H1 (cell line): Measurements from ENCODE around the gene ST8SIA4. TPM values are rescaled to one million over a fixed set of nuclear protein-coding genes. Genes with fewer than 3 reads are reported as not detected.

Experiments
- CTCF ChIA-PET: fragments of 300-600 bp; sonication (Branson Sonifier 250); formaldehyde crosslinking; loops from one replicate; lab custom pipeline; 2021; ENCODE audit not compliant: partially characterized antibody; lab: Charles Lee
- POLR2A ChIA-PET: fragments of 300-600 bp; sonication (Branson Sonifier 250); formaldehyde crosslinking; loops from one replicate; lab custom pipeline; 2021; ENCODE audit warnings: inconsistent platforms; ENCODE audit not compliant: partially characterized antibody; lab: Charles Lee
- DNase-seq, 2 experiments: peaks; one replicate each; pipeline versions ENCODE4 v3.0.0 to v3.0.0-alpha.2; 2010 to 2022; ENCODE audit warnings: low spot score in 2 of 2, low read depth in 1 of 2, mixed read lengths in 1 of 2
- FAIRE-seq: peaks from 2 replicates; lab custom pipeline; 2011; peaks lifted over from hg19 to GRCh38; lab: Jason Lieb, UNC
- H2AFZ ChIP-seq: 2 replicates; pipeline ENCODE4 v1.8.1; 2012; ENCODE audit warnings: low read length, inconsistent platforms
- H2AK5ac ChIP-seq: 2 replicates; pipeline ENCODE4 v1.6.1; 2013; ENCODE audit warnings: low read depth, low read length
- H2BK120ac ChIP-seq: replicated peaks from 2 replicates; pipeline ENCODE3; 2013; ENCODE audit warnings: low read depth, low read length, inconsistent platforms
- H2BK12ac ChIP-seq: 2 replicates; pipeline ENCODE4 v1.6.1; 2013; ENCODE audit warnings: low read depth, low read length
- H2BK15ac ChIP-seq: 2 replicates; pipeline ENCODE4 v1.6.1; 2013; ENCODE audit warnings: low read length
- H2BK20ac ChIP-seq: 2 replicates; pipeline ENCODE4 v1.6.1; 2013; ENCODE audit warnings: low read length
- H2BK5ac ChIP-seq: 2 replicates; pipeline ENCODE4 v1.6.1; 2013; ENCODE audit warnings: low read depth, low read length
- H3K14ac ChIP-seq: 2 replicates; pipeline ENCODE4 v1.6.1; 2013; ENCODE audit warnings: inconsistent platforms; ENCODE audit not compliant: insufficient read length
- H3K18ac ChIP-seq: 2 replicates; pipeline ENCODE4 v1.6.1; 2013; ENCODE audit warnings: low read length; ENCODE audit errors: extremely low read depth
- H3K23ac ChIP-seq: 2 replicates; pipeline ENCODE4 v1.6.1; 2013; ENCODE audit warnings: inconsistent platforms; ENCODE audit not compliant: insufficient read length
- H3K23me2 ChIP-seq: 2 replicates; pipeline ENCODE4 v1.6.1; 2013; ENCODE audit warnings: low read depth, low read length
- H3K27ac ChIP-seq: 2 replicates; pipeline ENCODE4 v1.6.1; 2011; ENCODE audit warnings: low read depth, low read length, inconsistent platforms
- H3K27me3 ChIP-seq, 4 experiments: replicated peaks in 1 of 4; 1 replicate in 1 of 4; 2 replicates in 3 of 4; pipeline versions ENCODE4 v1.6.1 to v1.8.1; 2011 to 2013; ENCODE audit warnings: low read length in 3 of 4, mild to moderate bottlenecking in 3 of 4, inconsistent platforms in 2 of 4, mixed read lengths in 2 of 4, moderate library complexity in 1 of 4; ENCODE audit not compliant: control insufficient read depth in 3 of 4, insufficient read depth in 3 of 4; ENCODE audit errors: extremely low read depth in 1 of 4
- H3K36me3 ChIP-seq, 4 experiments: 2 replicates each; pipeline versions ENCODE4 v1.6.1 to v1.8.1; 2011 to 2013; ENCODE audit warnings: mild to moderate bottlenecking in 4 of 4, low read length in 3 of 4, moderate library complexity in 2 of 4, control low read depth in 1 of 4, inconsistent platforms in 1 of 4; ENCODE audit not compliant: insufficient read depth in 4 of 4, control insufficient read depth in 2 of 4
- H3K4ac ChIP-seq: replicated peaks from 2 replicates; pipeline ENCODE3; 2013; ENCODE audit warnings: low read length, low read depth, mixed read lengths, inconsistent platforms; ENCODE audit not compliant: insufficient read length
- H3K4me1 ChIP-seq, 4 experiments: replicated peaks in 1 of 4; 1 replicate in 1 of 4; 2 replicates in 3 of 4; pipeline versions ENCODE4 v1.6.1 to v1.8.1; 2011 to 2013; ENCODE audit warnings: low read length in 3 of 4, inconsistent platforms in 2 of 4, mixed read lengths in 1 of 4; ENCODE audit not compliant: insufficient read depth in 4 of 4, control insufficient read depth in 3 of 4
- H3K4me2 ChIP-seq, 2 experiments: 2 replicates each; pipeline versions ENCODE4 v1.6.1 to v1.8.1; 2011 to 2013; ENCODE audit warnings: low read depth in 2 of 2, low read length in 2 of 2, control low read depth in 1 of 2, inconsistent platforms in 1 of 2, mild to moderate bottlenecking in 1 of 2; ENCODE audit not compliant: insufficient read depth in 1 of 2
- H3K4me3 ChIP-seq, 4 experiments: fragments of 200-600, 300-600 bp in 1 of 4; sonication (generic), shearing (Covaris generic), sonication (Bioruptor Twin) in 1 of 4; 2 replicates each; pipeline versions ENCODE4 v1.5.1 to v1.8.1; 2011 to 2016; ENCODE audit warnings: low read length in 4 of 4, low read depth in 3 of 4, control low read depth in 2 of 4, inconsistent platforms in 2 of 4, mild to moderate bottlenecking in 2 of 4, mixed read lengths in 1 of 4, moderate library complexity in 1 of 4; ENCODE audit not compliant: insufficient read depth in 2 of 4; ENCODE audit errors: extremely low read depth in 1 of 4
- H3K56ac ChIP-seq: replicated peaks from 2 replicates; pipeline ENCODE3; 2013; ENCODE audit warnings: low read depth, mild to moderate bottlenecking, mixed read lengths, low read length, inconsistent platforms; ENCODE audit not compliant: insufficient read length
- H3K79me1 ChIP-seq: 2 replicates; pipeline ENCODE4 v1.6.1; 2013; ENCODE audit warnings: low read depth, low read length, control low read depth
- H3K79me2 ChIP-seq, 2 experiments: 2 replicates each; pipeline versions ENCODE4 v1.6.1 to v1.8.1; 2012 to 2013; ENCODE audit warnings: low read length in 2 of 2, mild to moderate bottlenecking in 2 of 2, inconsistent platforms in 1 of 2; ENCODE audit not compliant: insufficient read depth in 2 of 2, control insufficient read depth in 1 of 2
- H3K9ac ChIP-seq, 4 experiments: replicated peaks in 1 of 4; 1 replicate in 1 of 4; 2 replicates in 3 of 4; pipeline versions ENCODE4 v1.6.1 to v1.8.1; 2011 to 2013; ENCODE audit warnings: low read depth in 3 of 4, low read length in 3 of 4, control low read depth in 2 of 4, mild to moderate bottlenecking in 2 of 4, moderate library complexity in 2 of 4, inconsistent platforms in 1 of 4; ENCODE audit errors: extremely low read depth in 1 of 4
- H3K9me3 ChIP-seq, 2 experiments: 2 replicates each; pipeline versions ENCODE4 v1.6.1 to v1.8.1; 2012 to 2013; ENCODE audit warnings: mild to moderate bottlenecking in 2 of 2, moderate library complexity in 2 of 2, control low read depth in 1 of 2, inconsistent platforms in 1 of 2, low read depth in 1 of 2, low read length in 1 of 2, mixed read lengths in 1 of 2; ENCODE audit not compliant: insufficient read depth in 2 of 2
- H4K20me1 ChIP-seq, 2 experiments: replicated peaks in 1 of 2; 2 replicates each; pipeline versions ENCODE3 to v1.8.1; 2011 to 2013; ENCODE audit warnings: inconsistent platforms in 2 of 2, low read length in 2 of 2, mild to moderate bottlenecking in 1 of 2; ENCODE audit not compliant: insufficient read depth in 2 of 2, control insufficient read depth in 1 of 2
- H4K5ac ChIP-seq: 2 replicates; pipeline ENCODE4 v1.6.1; 2013; ENCODE audit warnings: low read length, low read depth, mixed read lengths, inconsistent platforms; ENCODE audit not compliant: insufficient read length
- H4K8ac ChIP-seq: 2 replicates; pipeline ENCODE4 v1.8.0; 2013; ENCODE audit warnings: mild to moderate bottlenecking, moderate library complexity, low read length, inconsistent platforms; ENCODE audit not compliant: insufficient read depth; ENCODE audit errors: extremely low read depth
- H4K91ac ChIP-seq: replicated peaks from 2 replicates; pipeline ENCODE3; 2013; ENCODE audit warnings: low read length, mixed read lengths, inconsistent platforms; ENCODE audit not compliant: insufficient read length
- ATF2 ChIP-seq: IDR thresholded peaks from 2 replicates; pipeline ENCODE4 v1.6.1; 2012; ENCODE audit warnings: low read length, inconsistent platforms
- BRCA1 ChIP-seq: IDR thresholded peaks from 2 replicates; pipeline ENCODE4 v1.6.1; 2012; ENCODE audit warnings: low read depth, low read length, improper control_type of control experiment
- CEBPB ChIP-seq: IDR thresholded peaks from 2 replicates; pipeline ENCODE4 v1.6.1; 2012; ENCODE audit warnings: low read depth, low read length
- EP300 ChIP-seq, 2 experiments: IDR thresholded peaks; 1 replicate in 1 of 2; 2 replicates in 1 of 2; pipeline ENCODE4 v1.6.1; 2011 to 2012; ENCODE audit warnings: low read depth in 2 of 2, low read length in 2 of 2, mild to moderate bottlenecking in 2 of 2, borderline replicate concordance in 1 of 2, inconsistent platforms in 1 of 2, moderate library complexity in 1 of 2
- GABPA ChIP-seq: IDR thresholded peaks from 2 replicates; pipeline ENCODE4 v1.6.1; 2011; ENCODE audit warnings: mild to moderate bottlenecking, low read length, moderate library complexity, borderline replicate concordance; ENCODE audit not compliant: insufficient read depth
- JUN ChIP-seq: IDR thresholded peaks from 2 replicates; pipeline ENCODE4 v1.6.1; 2011; ENCODE audit warnings: low read depth, mild to moderate bottlenecking, improper control_type of control experiment, low read length
- MAFK ChIP-seq: IDR thresholded peaks from 2 replicates; pipeline ENCODE4 v1.6.1; 2012; ENCODE audit warnings: low read depth, mild to moderate bottlenecking, improper control_type of control experiment, low read length
- RBBP5 ChIP-seq: IDR thresholded peaks from 2 replicates; pipeline ENCODE4 v1.7.1; 2012; ENCODE audit warnings: low read depth, mild to moderate bottlenecking, inconsistent platforms, low read length, moderate library complexity, borderline replicate concordance
- SIN3A ChIP-seq, 2 experiments: IDR thresholded peaks in 1 of 2; conservative IDR thresholded peaks in 1 of 2; 2 replicates each; pipeline ENCODE4 v1.6.1; 2011 to 2012; ENCODE audit warnings: low read length in 2 of 2, improper control_type of control experiment in 1 of 2, low read depth in 1 of 2, mild to moderate bottlenecking in 1 of 2
- SP2 ChIP-seq: IDR thresholded peaks from 2 replicates; pipeline ENCODE4 v1.6.1; 2012; ENCODE audit warnings: mild to moderate bottlenecking, low read length, inconsistent platforms
- SRF ChIP-seq: IDR thresholded peaks from 2 replicates; pipeline ENCODE4 v1.6.1; 2011; ENCODE audit warnings: mild to moderate bottlenecking, low read depth, low read length, moderate library complexity
- TBP ChIP-seq: IDR thresholded peaks from 2 replicates; pipeline ENCODE4 v1.6.1; 2011; ENCODE audit warnings: low read depth, low read length, improper control_type of control experiment
- TCF12 ChIP-seq: IDR thresholded peaks from 2 replicates; pipeline ENCODE4 v1.6.1; 2011; ENCODE audit warnings: low read depth, mild to moderate bottlenecking, low read length
- WGBS, 2 experiments: shearing (Covaris generic) in 1 of 2; methylation state at CpG; one replicate each; pipeline versions ENCODE4 v1.1.6 to v1.1.7; 2013 to 2015; ENCODE audit warnings: low lambda C conversion rate in 2 of 2, mixed read lengths in 2 of 2, inconsistent platforms in 1 of 2, low coverage in 1 of 2, missing lambda C conversion rate in 1 of 2; ENCODE audit not compliant: insufficient replicate concordance in 2 of 2, insufficient coverage in 1 of 2, insufficient read length in 1 of 2; ENCODE audit errors: extremely low coverage in 1 of 2, missing lambda C conversion rate in 1 of 2; 5-methylcytosine and 5-hydroxymethylcytosine counted together
- polyA plus RNA-seq, 7 experiments: library from polyadenylated mRNA; depleted of rRNA in 3 of 7; stranded (reverse) in 5 of 7; unstranded in 2 of 7; fragments of >200 nt in 5 of 7; fragments of 200-250 nt in 2 of 7; gene quantifications; 1 replicate in 5 of 7; 2 replicates in 1 of 7; 4 replicates in 1 of 7; pipeline versions ENCODE4 v1.2.1 to v1.2.3, GENCODE V29; 2011 to 2013; ENCODE audit warnings: missing spikeins in 2 of 7, mixed read lengths in 2 of 7
- total RNA-seq: library from RNA; stranded (reverse); fragmentation: NEBNext Ultra II Directional; extraction: Animal tissue kit (Norgen Biotek cat#: 25700); gene quantifications from 2 replicates; pipeline ENCODE4 v1.2.1, GENCODE V29; 2021

Gene ST8SIA4
- total and polyA plus RNA-seq, 2 of the 8 experiments (the other 6 are each of a cell fraction or from before 2014, with no cell fraction given), result 0.08 to 0.50 TPM

GRCh38 chr5:100772006-100772405 lies 131.1 kb downstream of the ST8SIA4 start:
- H3K14ac ChIP-seq, result no peak overlapping the region
- no peak overlapping the region for H4K5ac ChIP-seq
- FAIRE-seq (no peak), DNase-seq (no peak)
- no peak overlapping the region for H4K8ac ChIP-seq
- CTCF ChIA-PET, result interaction anchor here (0.6 to 1.7 kb wide), 5 partner anchors 11 to 892 kb away, joined by 3 to 6 read pairs (median 5); no protein-coding TSS in a partner anchor
- no peak overlapping the region for H3K27ac ChIP-seq
- H3K27me3 ChIP-seq, result no peaks in the 10 kb centered on the region
- POLR2A ChIA-PET, result no interaction called here
- H3K4me2 ChIP-seq, result no peak overlapping the region
- no peak overlapping the region for H2AK5ac ChIP-seq
- H3K79me2 ChIP-seq, result no peaks in the 10 kb centered on the region
- H3K4me3 ChIP-seq, result no peak overlapping the region
- H3K4ac ChIP-seq, result no peak overlapping the region
- peak overlapping the region; percentile 22; the same call in 1 of the 2 replicates for H2AFZ ChIP-seq
- H2BK15ac ChIP-seq, result no peak overlapping the region
- no peak overlapping the region for H3K56ac ChIP-seq
- no peaks in the 10 kb centered on the region for H3K79me1 ChIP-seq
- H2BK120ac ChIP-seq, result no peak overlapping the region
- no peak overlapping the region for H3K9ac ChIP-seq
- no peak overlapping the region for H3K23ac ChIP-seq
- H4K20me1 ChIP-seq, result no peaks in the 10 kb centered on the region
- H4K91ac ChIP-seq, result no peak overlapping the region
- no peaks in the 10 kb centered on the region for H3K9me3 ChIP-seq
- no peak overlapping the region for H2BK12ac ChIP-seq
- H3K23me2 ChIP-seq, result no peaks in the 10 kb centered on the region
- no peak overlapping the region for H2BK20ac ChIP-seq
- 95% methylated on average over 3 of the region's 3 CpGs; no CpG with 5 or more reads in 1 of the 2 experiments for WGBS, 2 experiments
- H2BK5ac ChIP-seq, result no peak overlapping the region
- no peak overlapping the region for H3K18ac ChIP-seq
- H3K4me1 ChIP-seq, result peaks cover 0 to 4% (median under 1%) of the 10 kb centered on the region in 4 experiments; a peak in 2 of 7 replicates
- H3K36me3 ChIP-seq, result no peaks in the 10 kb centered on the region
- no peak for TF ChIP-seq EP300 (IDR thresholded peaks at IDR 0.05; ENCODE audit: borderline replicate concordance in 1 of 2, low read depth in 2 of 2, low read length in 2 of 2)
- TF ChIP-seq SRF, result no peak
- no peak for TF ChIP-seq SIN3A (conservative IDR thresholded peaks at IDR 0.05 in 1 of 2, IDR thresholded peaks at IDR 0.05 in 1 of 2; ENCODE audit: low read depth in 1 of 2, low read length in 2 of 2)
- TF ChIP-seq MAFK, result no peak
- no peak for TF ChIP-seq ATF2
- TF ChIP-seq RBBP5, result no peak
- TF ChIP-seq SP2, result no peak
- no peak for TF ChIP-seq BRCA1
- no peak for TF ChIP-seq JUN
- TF ChIP-seq GABPA, result no peak
- no peak for TF ChIP-seq TCF12
- TF ChIP-seq CEBPB, result no peak
- TF ChIP-seq TBP, result no peak
